Suppressor macrophage treated with lipopolysaccharide for 1 hour (primary cell): Measurements from ENCODE around the gene CIT.

Source experiments
- DNase-seq, 3 donors: peaks; one replicate each; pipeline ENCODE4 v3.0.0-alpha.2; 2020 to 2022

Gene CIT

DNA sequence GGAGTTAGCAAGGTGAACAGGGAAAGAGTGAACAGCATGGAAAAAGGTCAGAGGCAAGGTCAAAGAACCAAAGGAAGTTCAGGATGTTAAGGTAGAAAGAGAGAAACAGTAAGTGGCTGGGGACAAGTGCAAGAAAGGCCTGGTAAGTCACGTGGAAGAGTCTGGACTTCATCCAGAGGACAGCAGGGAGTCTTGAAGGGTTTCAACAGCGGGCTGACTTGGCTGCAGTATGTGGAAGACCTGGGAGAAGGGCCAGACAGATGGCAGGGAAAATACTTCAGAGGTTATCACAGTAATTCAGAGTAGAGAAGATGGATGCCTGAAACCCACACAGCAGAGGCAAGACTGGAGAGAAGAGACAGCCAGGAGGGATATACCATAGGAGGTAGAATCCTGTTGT, 34.0 kb downstream of the CIT start:
- DNase-seq = no peak

DNA sequence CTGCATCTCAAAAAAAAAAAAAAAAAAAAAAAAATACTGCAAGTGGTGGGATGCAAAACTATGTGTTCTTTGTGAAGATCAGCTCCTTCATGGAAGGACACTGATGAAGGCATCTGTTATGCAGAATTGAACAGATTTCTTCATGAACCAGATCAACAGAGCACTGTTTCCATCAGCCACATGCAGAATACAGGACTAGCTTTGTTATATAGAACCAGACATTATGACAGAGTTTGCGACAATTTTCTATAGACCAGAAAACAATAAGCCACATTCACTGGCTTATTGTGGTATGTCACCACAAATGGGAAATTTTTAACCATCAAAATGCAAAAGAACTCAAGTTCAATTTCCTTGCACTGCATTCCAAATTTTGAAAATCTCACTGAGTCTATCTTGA, 34.7 kb downstream of the CIT start:
- no peak for DNase-seq

DNA sequence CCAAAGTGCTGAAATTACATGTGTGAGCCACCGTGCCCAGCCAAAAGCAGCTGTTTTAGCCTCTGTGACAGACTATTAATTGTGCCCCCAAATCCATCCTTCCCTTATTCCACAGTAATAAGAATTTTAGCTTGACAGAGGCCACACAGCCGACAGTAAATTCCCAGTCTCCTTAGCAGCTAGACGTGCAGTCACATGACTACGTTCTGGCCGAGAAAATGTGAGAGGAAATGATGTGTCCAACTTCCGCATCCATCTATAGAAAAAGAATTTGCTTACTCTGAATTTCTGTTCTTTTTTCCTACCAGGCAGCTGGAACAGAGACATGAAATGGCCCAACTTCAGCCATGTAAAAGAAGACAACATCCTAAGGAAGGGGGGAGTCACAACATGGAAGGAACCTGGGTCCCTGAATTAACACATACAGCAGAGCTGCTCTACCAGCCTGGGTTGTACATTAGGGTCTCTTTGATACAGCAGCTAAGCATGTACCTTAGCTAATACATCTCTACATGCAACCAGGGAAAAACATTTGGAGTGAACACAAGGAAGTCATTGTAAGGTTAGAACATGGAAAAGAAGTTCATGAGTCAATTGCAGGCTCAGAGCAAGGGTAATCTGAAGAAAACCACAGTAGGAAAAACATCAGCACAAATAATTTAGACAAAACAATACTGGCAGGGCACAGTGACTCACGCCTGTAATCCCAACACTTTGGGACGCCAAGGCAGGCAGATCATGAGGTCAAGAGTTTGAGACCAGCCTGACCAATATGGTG, 35.5 kb downstream of the CIT start:
- peak; percentile 12 to 45 (median 19) for DNase-seq

DNA sequence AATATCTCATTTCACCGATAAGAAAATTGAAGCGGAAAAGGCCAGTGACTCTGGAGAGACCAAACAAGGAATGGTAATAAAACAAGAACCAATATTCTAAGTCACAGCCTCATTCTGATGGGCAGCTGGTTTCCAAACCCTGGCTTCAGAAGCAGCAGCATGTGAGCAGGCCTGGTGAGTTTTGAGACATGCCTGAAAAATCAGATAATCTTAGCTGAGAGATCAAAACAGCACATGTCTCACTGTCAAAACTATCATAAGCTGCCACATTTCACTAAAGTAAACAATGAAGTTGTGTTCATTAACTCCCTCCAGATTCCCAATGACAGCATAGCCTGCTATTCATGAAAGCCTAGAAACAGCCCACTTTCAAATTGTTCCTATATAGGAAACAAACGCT, 36.5 kb downstream of the CIT start:
- no peak for DNase-seq

DNA sequence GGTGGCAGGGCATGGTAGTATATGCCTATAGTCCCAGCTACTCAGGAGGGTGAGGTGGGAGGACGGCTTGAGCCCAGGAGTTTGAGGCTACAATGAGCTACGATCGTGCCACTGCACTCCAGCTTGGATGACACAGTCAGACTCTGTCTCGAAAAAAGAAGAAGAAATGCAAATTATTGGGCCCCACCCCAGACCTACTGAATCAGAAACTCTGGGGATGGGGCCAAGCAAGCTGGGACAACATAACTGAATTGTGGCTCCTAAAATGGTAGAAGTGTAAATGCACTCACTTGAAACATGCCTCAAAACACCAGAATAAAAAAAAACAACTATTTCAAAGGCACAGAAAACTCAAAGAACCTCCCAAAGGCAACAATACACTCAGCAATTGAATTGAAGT, 37.0 kb downstream of the CIT start:
- DNase-seq = no peak

DNA sequence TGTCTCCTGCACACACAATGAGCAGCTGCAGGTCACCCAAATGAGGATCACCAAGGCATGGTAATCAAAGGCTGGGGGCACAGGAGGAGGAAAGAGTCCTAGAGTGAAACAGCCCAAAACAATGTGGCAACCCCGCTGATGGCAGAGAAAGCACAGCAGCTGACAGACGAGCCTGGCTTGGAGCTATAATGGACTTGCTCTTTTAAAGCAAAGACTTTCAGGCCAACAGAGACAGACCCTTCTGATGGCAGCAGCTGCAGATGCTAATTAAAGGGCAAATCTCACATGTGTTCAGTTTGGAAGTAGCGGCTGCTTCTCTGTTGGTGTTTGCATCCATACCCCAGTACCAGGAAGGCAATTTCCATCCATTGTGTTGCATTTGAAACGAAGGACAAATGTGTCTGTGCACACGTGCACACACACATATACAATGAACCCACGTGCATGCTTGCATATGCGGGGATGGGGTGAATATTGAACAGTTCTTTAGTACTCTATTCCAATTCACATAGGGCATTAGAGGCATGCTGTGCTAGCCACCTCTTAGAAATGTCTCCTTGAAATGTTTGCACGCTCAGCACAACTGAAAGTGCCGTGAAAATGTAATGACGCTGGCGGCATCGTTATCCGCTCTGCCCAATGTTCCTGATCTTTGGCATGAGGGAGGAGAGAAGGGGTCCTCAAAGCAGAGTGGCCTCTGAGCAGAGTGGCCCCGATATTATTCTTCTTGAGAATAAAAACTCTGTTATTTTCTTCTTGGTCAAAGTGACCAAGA, 38.1 kb downstream of the CIT start:
- no peak for DNase-seq

DNA sequence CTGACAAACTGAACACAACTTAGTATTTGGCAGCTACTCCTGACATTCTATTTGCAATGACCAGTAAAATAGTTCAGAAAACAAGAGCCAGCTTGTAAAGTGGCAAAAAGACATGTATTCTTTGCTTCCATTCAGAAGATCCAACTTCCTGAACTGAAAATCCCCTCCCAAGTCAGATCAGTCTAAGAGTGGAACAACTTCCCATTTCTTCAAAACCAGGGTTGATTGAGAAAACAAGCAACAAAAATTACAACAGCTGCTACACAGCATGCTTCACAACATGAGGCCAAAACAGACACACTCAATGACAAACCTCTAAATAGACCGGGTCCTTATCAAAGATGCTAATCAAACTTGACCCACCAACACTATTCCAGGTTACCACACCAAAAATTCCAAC, 40.3 kb downstream of the CIT start:
- peak; percentile 52 to 76 (median 68) for DNase-seq

DNA sequence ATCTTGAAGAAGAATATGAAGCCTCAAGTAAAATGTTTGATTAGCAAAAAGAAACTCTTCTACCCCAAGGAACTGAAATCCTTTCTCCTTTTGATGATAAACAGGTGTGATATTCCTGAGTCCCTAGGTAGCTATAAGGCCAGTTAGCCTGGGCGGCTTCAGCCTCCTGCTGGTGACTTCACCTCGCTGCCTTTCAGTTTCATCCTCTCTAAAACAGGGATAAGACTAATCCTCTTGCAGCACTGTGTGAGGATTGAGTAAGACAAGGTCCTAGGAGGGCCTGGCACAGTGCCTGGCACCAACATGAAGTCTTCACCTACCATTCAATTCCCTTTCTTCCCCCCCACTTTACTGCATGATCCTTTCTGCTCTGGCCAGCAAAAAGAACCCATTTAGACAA, 42.1 kb downstream of the CIT start:
- no peak for DNase-seq

DNA sequence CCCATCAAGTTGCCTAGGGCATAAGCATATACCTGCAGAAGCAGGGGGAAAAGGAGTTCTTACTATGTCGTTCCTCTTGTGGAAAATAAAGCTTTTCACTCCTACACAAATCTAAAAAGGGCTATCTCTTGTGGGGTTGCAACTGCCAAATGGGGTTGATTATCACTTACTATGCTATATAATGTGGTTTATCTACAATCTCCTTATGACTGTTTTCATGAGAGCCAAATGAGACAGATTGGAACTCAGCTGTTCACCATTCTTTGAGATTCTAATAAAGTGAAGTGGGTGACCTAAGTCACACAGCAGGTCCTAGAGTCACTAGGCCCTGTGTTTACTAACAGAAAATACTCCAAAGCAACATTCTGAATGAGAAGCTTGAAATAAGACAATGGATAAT, 47.7 kb downstream of the CIT start:
- DNase-seq = no peak

DNA sequence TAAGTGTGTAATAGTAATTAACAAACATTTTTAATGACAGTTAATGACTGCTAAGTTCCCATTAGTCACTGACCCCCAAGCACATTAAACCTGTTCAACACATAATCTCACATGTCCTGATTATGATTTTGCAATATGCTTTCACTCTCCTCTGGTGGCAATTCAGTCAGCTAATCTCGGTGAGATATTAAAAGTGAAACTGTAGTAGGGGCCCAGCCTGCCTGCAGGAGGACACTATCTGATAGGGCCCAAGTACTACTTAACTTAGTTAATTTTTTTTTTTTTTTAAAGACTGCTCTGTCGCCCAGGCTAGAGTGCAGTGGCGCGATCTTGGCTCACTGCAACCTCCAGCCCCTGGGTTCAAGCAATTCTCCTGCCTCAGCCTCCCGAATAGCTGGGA, 48.8 kb downstream of the CIT start:
- DNase-seq = no peak

DNA sequence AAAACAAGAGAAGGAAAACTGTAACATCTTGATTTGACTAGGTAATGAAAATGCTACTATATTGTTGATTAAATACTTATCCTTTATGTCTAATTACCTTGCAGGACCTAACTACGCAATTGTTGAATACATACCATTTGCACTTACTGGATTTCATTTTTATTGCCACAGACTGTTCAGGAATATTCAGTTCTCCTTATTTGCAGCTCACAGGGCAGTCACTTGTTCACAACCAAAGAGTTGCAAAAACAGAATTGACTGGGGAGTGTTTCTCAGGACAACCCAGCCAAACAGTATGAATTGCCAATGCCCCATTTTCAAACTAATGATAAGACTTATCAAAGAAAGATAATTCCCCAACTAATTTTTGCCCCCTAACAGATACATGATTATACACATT, 49.4 kb downstream of the CIT start:
- no peak for DNase-seq

DNA sequence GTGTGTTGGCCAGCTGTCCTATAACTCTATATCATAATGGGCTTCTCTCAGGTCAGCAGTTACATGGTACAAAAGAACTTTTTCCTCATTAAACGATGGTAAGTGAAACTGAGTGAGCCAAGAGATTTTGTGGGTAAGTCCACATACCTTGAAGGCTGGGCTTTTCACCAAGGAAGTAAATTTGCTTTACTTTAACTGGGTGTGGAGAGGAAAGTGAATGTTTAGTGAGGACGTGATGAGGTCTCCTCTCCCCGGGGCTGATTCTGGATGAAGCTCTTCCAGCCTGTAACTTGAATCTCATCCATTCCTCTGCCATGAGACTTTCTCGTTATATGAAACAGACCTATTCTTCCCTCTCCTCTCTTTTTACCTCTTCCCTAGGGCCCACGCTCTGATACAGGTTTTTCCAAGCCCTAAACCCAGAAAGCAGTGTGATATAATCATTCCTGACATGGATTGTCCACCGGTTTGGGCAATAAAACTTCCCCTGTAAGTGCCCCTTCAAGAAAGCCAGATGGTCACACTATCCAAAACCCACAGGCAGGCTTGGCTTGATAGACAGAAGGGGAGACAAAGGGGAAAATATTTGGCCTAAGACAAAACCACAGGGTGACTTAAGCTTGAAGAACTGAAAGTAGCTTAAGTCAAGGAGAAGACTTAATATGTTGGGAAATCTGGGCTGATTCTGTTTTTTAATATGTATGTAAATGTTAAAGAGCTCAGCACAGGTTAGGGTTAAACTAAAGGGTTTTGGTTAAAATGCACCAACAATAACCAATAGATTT, 50.3 kb downstream of the CIT start:
- DNase-seq = peak; percentile 14 to 32 (median 27)

DNA sequence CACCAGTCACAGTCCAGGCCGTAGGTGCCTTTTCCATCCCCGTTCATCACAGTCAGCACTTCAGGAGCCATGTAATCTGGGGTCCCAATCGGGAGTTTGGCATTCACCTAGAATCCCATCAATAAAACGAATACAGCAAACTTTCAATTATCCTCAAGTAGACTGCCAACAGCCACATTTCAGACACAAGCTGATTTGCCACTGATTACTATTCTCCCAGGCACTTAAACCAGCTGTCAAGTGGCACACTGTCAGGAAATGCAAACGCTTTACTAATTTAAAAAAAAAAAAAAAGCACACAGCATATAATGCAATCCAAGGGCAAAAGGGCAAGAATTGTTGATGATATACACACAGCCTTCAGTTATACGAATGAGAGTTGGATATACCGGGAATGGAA, 51.9 kb downstream of the CIT start:
- DNase-seq = no peak

DNA sequence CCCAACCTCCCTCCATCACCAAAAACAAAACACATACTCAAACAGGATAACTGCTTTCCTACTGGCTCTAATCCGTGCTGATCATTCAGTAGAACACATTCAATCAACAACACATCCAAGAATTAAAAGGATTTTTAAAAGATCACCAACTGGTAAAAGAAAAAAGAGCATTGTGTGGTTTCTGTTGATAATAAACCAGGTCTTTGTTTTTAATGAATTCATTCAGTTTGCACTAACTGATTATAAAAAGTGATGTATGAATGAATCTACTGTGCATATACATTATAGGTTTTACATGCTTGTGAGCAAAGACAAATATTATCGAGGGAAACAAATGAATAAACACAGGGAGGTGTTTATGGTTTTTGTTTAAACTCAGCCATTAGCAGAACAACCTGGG, 55.1 kb downstream of the CIT start:
- DNase-seq = no peak

DNA sequence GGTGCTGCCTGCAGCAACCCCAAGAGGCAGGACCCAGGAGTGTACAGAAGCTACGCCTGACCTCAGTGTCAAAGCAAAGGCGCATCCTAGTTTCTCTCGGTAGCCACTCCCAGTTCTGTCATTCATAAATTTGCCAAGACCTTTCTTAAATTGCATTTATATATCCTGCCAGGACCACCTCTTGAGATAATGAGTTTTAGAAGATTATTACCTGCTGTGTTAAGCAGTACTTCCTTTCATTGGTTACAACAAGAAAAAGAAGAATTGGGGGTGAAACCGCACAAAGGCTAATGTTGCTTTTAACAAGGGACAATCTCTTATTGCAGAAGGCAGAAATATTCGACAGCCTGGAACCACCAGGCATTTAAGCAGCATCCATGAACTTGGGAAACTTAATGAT, 57.8 kb downstream of the CIT start:
- DNase-seq = no peak

DNA sequence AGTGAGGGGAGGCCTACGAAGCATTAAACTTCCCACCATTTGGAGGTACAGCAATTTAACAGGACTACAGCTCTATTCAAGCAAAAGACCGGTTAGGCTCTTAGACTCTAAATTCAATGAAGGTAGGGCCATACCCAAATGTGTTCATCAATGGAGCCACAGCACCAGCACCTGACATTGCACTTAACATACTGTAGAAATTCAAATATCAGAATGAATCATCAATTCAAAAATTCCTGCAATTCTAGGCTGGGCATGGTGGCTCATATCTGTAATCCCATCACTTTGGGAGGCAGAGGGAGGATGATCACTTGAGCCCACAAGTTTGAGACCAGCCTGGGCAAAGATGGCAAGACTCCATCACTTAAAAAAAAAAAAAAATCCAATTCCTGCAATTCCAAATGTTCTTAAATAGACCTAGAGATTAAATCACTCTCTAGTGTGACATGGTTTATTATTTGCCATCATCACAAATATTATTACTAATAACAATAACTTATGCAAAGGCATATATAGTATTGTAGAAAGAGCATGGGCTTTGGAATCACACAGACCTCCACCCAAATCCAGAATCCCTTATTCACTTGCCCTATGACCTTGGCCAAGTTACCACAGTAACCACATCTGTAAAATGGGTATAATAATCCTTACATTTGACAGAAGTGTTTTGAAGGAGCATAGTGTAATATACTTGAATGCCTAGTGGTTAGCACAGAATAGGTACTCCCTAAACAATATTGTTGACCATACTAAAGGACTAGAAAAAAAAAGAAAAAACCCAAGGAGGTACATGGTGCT, 59.4 kb downstream of the CIT start:
- DNase-seq = no peak

DNA sequence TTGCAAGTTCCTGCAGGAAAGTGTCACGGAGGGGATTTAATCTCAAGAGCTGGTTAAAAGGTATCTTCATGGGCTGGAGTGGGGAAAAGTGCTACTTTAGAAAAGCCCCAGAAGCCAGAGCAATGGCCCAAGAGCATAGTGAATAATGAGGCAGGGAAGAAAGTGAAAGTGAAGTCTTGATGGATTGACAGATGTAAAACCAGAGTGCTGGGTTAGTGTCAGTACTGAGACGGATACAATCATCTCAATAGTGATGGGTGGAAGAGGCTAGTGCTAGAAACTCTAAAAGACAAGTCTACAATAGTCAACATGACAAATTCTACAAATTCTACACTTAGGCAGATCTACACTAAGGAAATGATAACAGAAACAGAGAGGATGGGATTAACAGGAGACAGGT, 68.1 kb downstream of the CIT start:
- no peak for DNase-seq

DNA sequence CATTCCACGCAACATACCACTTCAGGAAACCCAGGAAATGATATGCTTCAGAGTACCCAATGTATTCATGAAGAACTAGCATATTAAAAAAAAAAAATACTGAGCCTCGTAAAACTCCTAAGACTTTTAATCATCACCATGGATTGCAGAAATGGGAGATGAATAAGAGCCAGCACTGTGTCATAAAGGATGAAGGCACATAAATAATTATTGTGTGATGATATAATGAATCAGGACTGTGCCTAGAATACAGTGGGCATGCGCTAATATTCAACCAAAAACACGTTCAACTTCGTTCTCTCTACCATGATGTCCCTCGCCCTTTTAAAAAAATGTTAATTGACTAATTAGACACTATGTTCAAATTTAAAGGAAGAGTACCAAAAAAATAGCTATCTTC, 68.7 kb downstream of the CIT start:
- DNase-seq = no peak

DNA sequence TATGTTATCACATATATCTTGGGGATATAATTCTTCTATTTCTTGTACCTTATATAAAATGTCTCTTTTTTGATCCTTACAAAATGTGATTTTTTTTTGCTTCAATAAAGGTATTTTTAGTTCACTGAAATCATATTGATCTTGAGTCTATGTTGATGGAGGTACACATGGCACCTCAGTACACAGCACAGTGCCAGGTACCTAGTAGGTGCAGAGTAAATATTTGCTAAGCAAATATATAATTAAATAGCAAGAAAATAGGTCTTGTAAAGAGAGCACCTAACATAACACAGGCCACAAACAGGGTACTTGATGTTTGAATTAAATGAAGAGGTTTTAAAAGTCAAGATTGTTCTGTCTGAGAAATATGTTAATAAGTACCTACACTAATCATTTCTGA, 69.7 kb downstream of the CIT start:
- no peak for DNase-seq

DNA sequence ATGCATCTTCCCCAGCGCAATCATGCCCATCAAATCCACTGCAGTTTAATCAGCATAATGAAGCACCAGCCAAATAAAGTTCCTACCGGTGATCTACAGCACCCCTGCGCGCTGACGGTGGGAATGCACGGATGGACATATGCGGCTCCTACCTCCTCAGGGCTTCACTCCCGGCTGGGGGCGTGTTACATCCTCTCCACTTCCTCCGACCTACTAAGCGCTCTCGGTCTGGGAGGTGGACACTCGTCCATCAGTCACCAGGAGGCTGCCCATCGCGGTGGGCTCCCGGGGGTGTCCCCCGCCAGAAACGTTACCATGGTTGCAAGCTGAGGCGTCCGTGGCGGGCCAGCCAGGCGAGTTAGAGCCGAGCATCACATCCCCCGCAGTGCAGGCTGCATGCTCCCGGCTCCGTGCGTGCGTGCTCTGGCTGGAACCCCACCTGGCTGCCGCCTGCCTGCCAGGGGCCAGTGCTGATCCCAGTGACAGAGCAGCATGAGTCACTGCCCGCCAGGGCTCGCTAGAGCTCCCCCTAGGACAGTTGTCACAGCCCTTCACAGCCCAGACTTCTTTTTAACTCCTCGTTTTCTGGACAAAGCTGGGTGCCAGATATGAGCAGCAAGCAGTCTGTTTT, 73.0 kb downstream of the CIT start:
- DNase-seq = peak; percentile 17 to 24 (median 20)

DNA sequence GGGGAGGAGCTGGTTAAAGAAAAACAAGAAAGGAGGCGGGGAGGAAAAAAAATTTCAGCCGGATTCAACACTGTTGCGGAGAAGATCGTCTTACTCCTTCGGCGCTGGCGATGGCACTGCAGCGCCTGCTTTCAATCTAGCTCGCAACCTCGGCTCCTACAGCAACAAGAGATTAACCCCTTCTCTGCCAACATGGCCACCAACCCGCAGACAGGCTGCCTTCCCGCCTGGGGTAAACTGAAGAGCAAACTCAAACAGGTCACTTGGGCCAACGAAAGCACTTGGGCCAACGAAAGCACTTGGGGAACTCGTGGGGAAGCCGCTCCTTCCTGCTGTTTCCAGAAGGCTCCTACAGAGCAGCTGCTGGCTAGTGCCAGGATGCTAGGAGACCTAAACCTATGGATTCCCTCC, 73.7 kb downstream of the CIT start:
- DNase-seq = no peak

DNA sequence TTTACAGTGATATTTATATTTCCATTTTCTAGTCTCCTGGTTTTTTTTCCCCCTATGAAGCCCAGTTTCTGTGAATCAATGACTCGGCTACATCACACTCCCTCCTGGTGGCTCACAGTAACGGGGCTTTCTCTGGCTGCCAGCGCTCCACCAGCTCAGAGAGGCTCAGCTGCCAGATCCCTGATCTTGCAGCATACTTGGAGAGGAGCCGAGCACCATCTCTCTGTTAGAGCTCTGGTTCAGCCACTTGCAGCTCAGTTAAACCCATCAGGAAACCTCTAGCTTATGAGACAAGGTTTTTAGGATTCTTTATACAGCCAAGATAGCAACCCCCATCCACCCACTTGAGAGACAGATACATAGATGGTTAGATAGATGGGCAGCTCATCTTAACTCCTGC, 74.6 kb downstream of the CIT start:
- DNase-seq = no peak
